Stimulated activated CD8-positive, alpha-beta memory T cell treated with anti-CD3 and anti-CD28 coated beads, Interleukin-15, amount 100 ng/mL, for 24 hours (primary cell): ENCODE results near the gene SMYD3.
"Not testable (repeated sequence)": the region's sequence is repeated elsewhere in the genome, so short reads cannot be mapped to it uniquely, and the experiment has no call there.

Source experiments
- DNase-seq: peaks from one replicate; pipeline ENCODE4 v3.0.0-alpha.2; 2020; ENCODE audit warnings: low read depth

SMYD3 gene

DNA sequence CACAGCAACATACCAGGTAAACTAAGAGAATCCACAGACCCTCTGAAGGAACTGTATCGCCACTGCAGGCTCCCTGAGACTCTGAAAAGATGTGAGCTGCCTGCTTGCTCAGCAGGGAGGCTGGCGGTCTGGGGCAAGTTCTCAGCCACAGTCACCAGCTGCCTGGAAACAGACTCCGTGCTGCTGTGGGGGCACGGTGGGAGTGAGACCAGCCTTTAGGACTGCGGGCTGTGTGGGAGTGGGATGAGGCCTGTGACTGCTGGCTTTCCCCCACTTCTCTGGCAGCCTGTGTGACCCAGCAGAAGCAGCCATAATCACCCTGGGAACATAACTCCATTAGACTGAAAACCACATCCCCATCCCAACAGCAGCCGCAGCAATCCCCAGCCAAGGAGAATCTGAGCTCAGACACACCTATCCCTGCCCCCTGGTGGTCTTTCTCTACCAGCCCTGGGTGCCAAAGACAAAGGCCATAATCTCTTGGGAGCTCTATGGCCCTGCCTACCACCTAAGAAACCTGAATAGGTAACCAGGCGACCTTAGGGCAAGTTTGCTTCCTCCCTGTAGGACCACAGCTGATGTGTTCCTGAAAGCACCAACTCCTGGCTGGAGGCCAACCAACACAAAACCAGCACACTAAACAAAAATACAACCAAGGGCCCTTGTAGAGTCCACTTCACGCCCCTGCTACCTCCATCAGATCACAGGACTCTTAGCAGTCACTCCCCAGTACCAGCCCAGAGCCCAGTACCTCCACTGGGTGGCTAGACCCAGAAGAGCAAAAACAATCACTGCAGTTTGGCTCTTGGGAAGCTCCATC is 151.5 kb downstream of the SMYD3 start:
- no peak for DNase-seq

DNA sequence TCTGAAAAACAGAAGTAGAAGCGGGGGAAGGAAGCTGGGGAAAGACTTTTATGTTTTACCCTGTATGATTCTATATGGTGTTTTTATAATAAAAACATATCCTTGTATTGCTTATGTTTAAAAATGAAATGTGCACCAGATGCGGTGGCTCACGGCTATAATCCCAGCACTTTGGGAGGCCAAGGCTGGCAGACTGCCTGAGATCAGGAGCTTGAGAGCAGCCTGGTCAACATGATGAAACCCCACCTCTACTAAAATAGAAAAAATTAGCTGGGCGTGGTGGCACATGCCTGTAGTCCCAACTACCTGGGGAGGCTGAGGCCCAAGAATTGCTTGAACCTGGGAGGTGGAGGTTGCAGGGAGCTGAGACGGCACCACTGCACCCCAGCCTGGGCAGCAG is 155.4 kb downstream of the SMYD3 start:
- DNase-seq, result no peak

- no peak for DNase-seq
Measured at GRCh38 chr1:246350745-246351144, 156.3 kb downstream of the SMYD3 start.

DNA sequence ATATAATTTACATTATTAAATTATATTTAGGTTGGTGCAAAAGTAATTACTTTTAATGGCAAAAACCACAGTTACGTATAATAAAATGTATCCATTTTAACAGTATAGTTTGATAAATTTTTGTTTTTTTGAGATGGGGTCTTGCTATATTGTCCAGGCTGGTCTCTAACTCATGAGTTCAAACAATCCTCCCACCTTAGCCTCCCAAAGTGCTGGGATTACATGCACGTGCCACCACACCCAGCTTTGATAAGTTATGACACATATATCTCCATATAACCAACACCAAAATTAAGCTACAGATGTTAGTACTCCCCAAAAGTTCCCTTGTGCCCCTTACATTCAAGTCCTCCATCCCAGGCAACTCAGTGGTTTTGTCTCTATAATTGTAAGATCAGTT is 163.1 kb downstream of the SMYD3 start:
- no peak for DNase-seq

DNA sequence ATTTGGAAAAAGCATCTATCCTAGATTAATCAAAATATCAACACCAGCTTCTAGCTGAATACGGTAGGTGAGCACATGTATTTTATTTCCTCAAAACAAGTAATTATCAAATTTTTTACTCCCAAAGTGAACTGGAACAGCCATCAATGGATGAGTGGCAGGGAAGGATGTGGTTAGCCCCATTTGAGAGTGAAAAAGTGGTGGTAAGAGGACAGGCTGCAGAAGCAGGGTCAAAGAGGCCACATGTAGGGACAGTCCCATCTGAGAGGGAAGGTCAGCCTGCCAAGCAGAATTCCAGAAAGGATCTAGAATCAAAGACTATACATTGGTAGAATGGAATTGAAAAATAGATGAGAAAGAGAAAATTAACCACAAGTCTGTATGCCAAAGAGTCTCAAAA is 163.8 kb downstream of the SMYD3 start:
- DNase-seq, result no peak

DNA sequence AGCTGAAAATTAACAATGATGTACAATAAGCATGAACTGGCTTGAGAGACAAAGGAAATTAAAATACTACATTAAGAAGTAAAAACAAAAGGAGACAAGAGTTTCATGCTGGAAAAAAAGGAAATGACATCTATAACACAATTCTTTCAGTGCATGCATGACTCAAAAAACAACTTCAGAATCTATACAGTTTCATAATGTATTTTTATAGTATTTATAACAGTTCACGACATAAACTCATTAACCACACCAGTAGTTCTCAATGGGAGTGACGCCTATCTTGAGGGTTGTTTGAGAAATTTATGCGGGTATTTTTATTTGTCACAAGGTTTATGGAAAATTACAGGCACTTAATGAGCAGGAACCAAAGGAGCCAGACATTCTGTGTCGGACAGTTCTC is 168.5 kb downstream of the SMYD3 start:
- no peak for DNase-seq

DNA sequence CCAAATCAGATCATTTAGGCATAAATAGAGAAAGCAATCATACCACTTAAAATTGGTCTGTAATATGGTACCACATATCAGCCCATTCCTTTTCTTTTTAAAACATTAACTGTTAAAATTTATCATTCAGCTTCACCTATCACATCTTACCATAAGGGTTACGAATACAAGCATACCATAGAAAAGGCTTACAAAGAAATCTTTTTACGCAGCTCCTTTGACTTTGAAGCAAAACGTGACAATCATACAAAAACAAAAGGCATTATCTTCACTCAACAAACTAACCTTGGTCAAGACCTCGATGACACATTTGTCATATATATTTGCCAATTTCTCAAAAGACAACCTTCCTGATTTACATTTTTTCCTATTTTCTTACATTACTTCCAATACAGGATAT is 169.0 kb downstream of the SMYD3 start:
- DNase-seq, result no peak

GRCh38 chr1:246335151-246335550 is 171.9 kb downstream of the SMYD3 start:
- DNase-seq, result no peak

GRCh38 chr1:246333855-246334254 is 173.2 kb downstream of the SMYD3 start:
- no peak for DNase-seq

DNA sequence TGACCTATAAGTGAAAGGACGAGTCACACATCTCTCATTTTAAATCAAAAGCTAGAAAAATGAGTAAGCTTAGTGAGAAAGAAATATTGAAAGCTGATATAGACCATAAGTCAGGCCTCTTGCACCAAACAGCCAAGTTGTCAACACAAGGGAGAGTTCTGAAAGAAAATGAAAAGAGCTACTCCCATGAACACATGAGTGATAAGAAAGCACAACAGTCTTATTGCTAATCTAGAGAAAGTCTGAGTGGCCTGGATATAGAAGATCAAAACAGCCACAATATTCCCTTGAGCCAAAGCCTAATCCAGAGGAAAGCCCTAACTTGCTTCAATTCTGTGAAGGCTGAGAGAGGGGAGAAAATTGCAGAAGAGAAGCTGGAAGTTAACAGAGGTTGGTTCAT is 175.0 kb downstream of the SMYD3 start:
- no peak for DNase-seq

DNA sequence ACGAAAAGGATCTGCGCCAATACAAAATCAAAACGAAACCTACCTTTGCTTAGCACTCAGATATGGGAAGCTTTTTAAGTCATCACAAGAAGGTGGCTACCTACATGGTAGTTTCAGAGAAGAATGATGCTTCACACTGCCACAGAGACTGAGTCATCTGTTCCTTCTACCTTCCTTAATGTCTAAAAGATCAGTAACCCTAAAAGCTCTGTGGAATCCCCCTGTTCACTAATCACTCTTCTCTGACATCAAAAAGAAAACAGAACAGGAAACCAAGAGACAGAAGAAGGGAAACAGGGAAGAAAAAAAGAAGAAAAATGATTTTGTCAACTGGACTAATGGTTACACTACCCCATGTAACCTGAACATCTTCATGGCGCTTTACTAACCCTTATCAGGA is 177.2 kb downstream of the SMYD3 start:
- no peak for DNase-seq

- not testable (repeated sequence) for DNase-seq
Measured at GRCh38 chr1:246329292-246329691, 177.8 kb downstream of the SMYD3 start.

- no peak for DNase-seq
Measured at GRCh38 chr1:246324711-246325110, 182.4 kb downstream of the SMYD3 start.

DNA sequence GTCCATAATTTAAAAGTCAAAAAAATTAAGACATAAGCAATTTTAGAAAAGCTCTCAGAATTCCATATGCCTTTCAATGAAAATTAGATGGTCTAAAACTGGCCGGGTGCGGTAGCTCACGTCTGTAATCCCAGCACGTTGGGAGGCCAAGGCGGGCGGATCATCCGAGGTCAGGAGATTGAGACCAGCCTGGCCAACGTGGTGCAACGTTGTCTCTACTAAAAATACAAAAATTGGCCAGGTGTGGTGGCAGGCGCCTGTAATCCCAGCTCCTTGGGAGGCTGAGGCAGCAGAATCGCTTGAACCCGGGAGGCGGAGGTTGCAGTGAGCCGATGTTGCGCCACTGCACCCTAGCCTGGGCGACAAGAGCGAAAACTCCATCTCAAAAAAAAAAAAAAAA is 183.0 kb downstream of the SMYD3 start:
- DNase-seq, result not testable (repeated sequence)

DNA sequence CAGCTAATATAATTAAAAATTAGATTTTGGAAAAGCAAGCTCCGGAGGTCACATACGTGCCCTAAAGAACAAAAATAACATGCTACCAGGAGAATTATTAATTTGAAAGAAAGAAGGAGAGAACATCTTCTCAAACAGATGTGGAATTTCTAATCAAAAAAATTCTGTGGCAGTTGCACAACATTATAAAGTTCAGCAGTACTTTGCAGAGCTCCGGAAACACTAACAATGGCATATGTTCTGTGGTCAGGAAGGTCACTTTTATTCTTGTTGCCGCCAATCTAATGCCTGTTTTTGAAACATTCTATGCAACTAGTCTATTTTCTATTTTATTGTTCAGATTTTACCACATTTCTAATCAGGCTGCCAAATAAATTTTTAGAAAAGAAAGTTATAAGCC is 186.8 kb downstream of the SMYD3 start:
- no peak for DNase-seq

DNA sequence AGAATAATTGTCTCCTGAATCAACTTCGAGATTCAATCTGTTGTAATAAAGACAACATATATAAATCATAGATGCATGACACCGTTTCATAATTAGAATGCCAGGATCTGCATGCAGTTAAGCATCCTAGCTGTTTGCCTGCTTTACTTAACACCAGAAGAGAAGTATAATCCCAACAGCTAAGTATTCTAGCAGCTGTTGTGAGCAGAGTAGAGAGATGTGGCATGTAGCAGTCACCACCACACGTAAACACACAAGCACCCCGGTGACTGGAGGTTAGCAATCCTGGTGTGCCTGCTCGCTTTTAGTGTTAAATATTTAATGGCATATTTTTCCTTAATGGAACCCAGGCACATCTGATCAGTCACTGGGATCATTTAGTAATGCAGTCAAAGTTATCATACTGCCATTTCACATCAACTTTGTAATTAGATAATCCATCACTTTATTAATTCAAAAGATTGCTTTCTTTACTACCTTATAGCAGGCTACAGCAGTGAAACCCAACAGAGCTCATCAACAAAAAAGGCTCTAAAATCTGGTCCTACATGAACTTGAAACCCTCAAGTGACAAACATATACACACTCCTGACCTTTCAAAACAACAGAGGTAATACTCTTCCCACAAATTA is 187.9 kb downstream of the SMYD3 start:
- no peak for DNase-seq

GRCh38 chr1:246318622-246319021 is 188.5 kb downstream of the SMYD3 start:
- no peak for DNase-seq

DNA sequence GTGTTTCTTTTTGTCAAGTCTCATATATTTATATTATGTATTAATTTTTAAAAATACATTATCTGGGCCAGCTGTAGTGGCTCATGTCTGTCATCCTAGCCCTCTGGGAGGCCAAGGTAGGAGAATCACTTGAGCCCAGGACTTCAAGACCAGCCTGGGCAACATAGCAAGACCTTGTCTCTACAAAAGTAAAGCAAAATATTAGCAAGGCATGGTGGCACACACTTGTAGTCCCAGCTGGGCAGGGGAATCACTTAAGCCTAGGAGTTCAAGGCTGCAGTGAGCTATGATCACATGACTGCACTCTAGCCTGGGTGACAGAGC is 189.1 kb downstream of the SMYD3 start:
- no peak for DNase-seq

DNA sequence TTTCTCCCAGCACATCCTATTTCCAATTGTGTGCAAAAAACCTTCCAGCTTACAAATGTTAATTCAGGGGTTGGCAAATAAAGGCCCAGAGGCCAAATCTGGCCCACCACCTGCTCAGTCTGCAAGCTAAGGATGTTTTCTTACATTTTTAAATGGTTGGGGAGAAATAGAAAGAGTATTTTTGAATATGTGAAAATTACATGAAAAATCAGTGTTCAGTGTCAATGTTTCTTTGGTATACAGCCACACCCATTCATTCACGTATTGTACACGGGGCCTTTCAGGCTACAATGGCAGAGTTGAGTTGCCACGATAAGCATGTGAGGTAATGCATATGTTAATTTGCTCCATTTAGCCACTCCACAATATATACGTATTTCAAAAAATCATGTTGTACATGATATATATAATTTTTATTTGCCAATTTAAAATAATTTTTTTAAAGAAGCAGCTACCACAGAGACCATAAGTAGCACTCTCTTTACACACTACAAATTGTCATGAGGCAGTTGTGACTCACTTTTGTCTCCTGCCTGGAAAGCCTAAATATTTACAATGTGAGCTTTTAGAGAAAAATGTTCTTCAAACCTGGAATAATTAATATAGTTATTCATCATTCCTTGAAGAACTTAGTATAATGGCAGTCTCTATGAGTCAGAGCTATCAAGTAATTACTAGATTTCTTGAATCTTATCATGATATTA is 189.6 kb downstream of the SMYD3 start:
- no peak for DNase-seq

DNA sequence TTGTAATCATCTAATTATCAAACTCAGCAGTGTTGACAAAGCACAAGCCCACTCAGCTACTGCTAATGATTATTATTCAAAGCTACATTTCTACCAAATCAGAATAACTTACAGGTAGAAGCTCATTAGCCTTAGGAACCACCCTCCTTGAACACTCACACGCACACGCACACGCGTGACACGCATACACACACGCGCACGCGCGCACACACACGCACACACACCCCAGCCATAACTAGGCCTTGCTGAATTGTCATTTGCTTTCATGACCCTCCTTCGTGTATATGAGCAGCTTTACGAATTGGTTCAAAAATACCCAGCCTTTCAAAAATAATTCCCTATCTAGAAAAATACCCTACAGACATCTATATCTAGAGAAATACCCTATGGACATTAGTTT is 195.6 kb downstream of the SMYD3 start:
- DNase-seq, result no peak

DNA sequence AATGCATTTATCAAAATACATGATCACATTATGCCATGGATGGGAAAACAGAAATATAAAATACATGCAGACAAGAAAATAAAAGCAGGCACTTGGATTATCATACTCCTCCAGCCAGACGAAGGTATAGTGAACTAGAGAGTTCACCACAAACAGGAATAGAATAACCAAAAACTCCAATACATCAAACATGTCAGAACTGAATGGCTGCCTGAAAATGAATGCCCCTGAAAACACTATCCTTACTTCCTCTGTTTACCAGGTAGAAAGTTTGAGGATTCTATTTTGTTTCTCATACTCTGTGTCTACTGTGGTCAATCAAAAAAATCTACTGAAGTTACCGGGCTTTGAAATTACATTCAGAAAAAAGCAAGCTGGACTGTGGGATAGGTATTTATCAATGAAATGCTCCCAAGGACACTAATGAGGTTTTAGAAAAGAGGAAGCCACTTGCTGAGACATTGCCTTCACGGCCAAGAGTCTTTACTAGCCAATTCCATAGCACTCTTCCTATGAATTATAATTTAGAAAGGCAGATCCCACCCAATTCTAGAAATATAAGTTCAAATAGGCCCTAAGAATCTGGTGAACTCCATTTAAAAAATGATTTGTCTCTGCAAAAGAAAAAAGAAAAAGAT is 197.7 kb downstream of the SMYD3 start:
- DNase-seq, result no peak

DNA sequence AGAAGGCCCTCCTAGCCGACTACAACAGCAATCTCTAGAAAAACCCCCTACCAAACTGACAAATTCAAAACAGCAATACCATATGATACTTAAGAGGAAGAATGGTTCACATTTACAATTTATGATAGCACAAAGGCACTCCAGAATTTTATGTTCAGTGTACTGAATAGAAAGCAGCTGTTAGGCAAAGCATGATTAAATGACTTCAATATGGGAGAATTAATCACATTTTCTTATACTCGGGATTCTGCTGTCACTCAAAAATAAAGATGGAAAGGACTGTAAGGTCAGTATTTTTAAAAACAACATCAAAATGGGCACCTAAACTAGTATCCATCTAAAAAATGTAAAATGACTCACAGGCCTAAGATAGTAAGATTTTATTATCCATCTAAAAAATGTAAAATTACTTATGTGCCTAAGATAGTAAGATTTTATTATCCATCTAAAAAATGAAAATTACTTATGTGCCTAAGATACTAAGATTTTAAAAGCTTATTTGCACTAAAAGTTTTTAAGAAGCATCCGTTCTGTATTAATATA is 198.5 kb downstream of the SMYD3 start:
- no peak for DNase-seq
